ENCODE data around the gene GNA14. TPM values are rescaled to one million over a fixed set of nuclear protein-coding genes. Genes with fewer than 3 reads are reported as not detected.
A peak's percentile ranks its signal among the peaks of the same experiment; 100 is the strongest.

Gene GNA14
- polyA plus RNA-seq, 1 donor from 2014 or later = 0.40 TPM

- Histone ChIP-seq H3K27me3 (ENCODE audit: insufficient read depth, low read depth, low read length) (no peaks in the 10 kb centered on the region), H3F3A (ENCODE audit: insufficient read depth, low read length, poor library complexity, severe bottlenecking) (no peaks in the 10 kb centered on the region), H2AFZ (ENCODE audit: low read depth, low read length) (no peak overlapping the region), H3K79me2 (replicated peaks; ENCODE audit: insufficient read depth, low read length) (no peaks in the 10 kb centered on the region), H3K27ac (ENCODE audit: low read length) (no peak overlapping the region), H3K9ac (ENCODE audit: low read length) (no peak overlapping the region), H3K4me3 (ENCODE audit: low read length) (no peak overlapping the region), H3K9me2 (ENCODE audit: insufficient read depth, low read length) (no peaks in the 10 kb centered on the region), H3K4me2 (ENCODE audit: low read length) (no peak overlapping the region), H4K20me1 (ENCODE audit: insufficient read depth) (no peaks in the 10 kb centered on the region), H3K36me3 (ENCODE audit: insufficient read depth, low read length) (no peaks in the 10 kb centered on the region), H3K9me3 (ENCODE audit: low read length) (no peaks in the 10 kb centered on the region)
- TF ChIP-seq SMC3 (conservative IDR thresholded peaks at IDR 0.05; ENCODE audit: poor library complexity) (no peak), RAD21 (conservative IDR thresholded peaks at IDR 0.05) (no peak), EP300 (conservative IDR thresholded peaks at IDR 0.05; ENCODE audit: poor library complexity, severe bottlenecking) (no peak), TAF1 (IDR thresholded peaks at IDR 0.05; ENCODE audit: low read depth) (no peak), CTCF (IDR thresholded peaks at IDR 0.05; ENCODE audit: poor library complexity, severe bottlenecking) (no peak), EZH2 (IDR thresholded peaks at IDR 0.05; ENCODE audit: borderline replicate concordance, insufficient read depth, low read length, poor library complexity, severe bottlenecking) (no peak), REST (IDR thresholded peaks at IDR 0.05; ENCODE audit: borderline replicate concordance) (no peak), MXI1 (conservative IDR thresholded peaks at IDR 0.05; ENCODE audit: poor library complexity, severe bottlenecking) (no peak), POLR2AphosphoS5 (IDR thresholded peaks at IDR 0.05) (no peak)
These were observed 198.0 kb downstream of the GNA14 start for GRCh38 chr9:77450085-77450475.

GRCh38 chr9:77449240-77450084, 198.7 kb downstream of the GNA14 start:
- Histone ChIP-seq H4K20me1 (ENCODE audit: insufficient read depth) (no peaks in the 10 kb centered on the region), H3K79me2 (replicated peaks; ENCODE audit: insufficient read depth, low read length) (no peaks in the 10 kb centered on the region), H3K9me2 (ENCODE audit: insufficient read depth, low read length) (no peaks in the 10 kb centered on the region), H3K27me3 (ENCODE audit: insufficient read depth, low read depth, low read length) (no peaks in the 10 kb centered on the region), H2AFZ (ENCODE audit: low read depth, low read length) (no peak overlapping the region), H3K9ac (ENCODE audit: low read length) (no peak overlapping the region), H3K9me3 (ENCODE audit: low read length) (no peaks in the 10 kb centered on the region), H3K4me2 (ENCODE audit: low read length) (no peak overlapping the region), H3K4me3 (ENCODE audit: low read length) (no peak overlapping the region), H3K27ac (ENCODE audit: low read length) (no peak overlapping the region), H3K36me3 (ENCODE audit: insufficient read depth, low read length) (no peaks in the 10 kb centered on the region), H3F3A (ENCODE audit: insufficient read depth, low read length, poor library complexity, severe bottlenecking) (no peaks in the 10 kb centered on the region)
- TF ChIP-seq EP300 (conservative IDR thresholded peaks at IDR 0.05; ENCODE audit: poor library complexity, severe bottlenecking) (no peak), CTCF (IDR thresholded peaks at IDR 0.05; ENCODE audit: poor library complexity, severe bottlenecking) (peak; percentile 8), RAD21 (conservative IDR thresholded peaks at IDR 0.05) (no peak), MXI1 (conservative IDR thresholded peaks at IDR 0.05; ENCODE audit: poor library complexity, severe bottlenecking) (no peak), REST (IDR thresholded peaks at IDR 0.05; ENCODE audit: borderline replicate concordance) (no peak)
